ENCODE measurements around the gene MYRFL.

DNA sequence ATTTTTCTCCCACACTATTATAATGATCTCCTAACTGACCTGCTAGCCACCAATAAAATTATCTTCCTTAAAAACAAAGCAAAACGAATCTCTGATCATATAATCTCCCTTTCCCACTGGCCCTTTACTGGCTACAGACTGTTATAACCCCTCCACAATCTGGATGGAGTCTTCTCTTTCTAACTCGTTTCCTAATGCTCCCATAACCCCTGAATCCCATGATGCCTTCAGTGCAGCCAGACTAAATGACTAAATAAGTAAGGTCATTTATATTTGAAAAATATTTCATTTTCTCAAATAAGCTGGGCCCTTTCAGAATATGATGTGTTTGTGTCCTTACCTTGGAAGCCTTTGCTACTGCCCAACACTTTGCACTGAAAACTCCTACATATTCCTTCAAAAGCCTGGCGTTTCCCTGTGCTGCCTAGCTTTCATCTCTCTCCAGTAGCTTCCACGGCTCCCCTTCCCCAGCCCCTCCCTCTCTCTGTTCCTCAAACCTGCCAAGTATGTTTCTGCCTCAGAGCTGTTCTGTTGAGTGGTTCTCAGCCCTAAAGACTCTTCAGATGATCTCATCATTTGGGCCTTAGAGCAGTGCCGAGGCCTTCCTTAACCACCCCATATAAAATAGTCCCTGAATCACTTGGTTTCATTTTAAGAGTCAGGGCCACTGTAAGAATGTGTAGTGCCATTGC lies 91.7 kb downstream of the MYRFL start:
- TF ChIP-seq POLR2AphosphoS5 (IDR thresholded peaks at IDR 0.05; ENCODE audit: insufficient read depth in 1 of 2, low read depth in 1 of 2), result no peak
- TF ChIP-seq, protein P1, sequence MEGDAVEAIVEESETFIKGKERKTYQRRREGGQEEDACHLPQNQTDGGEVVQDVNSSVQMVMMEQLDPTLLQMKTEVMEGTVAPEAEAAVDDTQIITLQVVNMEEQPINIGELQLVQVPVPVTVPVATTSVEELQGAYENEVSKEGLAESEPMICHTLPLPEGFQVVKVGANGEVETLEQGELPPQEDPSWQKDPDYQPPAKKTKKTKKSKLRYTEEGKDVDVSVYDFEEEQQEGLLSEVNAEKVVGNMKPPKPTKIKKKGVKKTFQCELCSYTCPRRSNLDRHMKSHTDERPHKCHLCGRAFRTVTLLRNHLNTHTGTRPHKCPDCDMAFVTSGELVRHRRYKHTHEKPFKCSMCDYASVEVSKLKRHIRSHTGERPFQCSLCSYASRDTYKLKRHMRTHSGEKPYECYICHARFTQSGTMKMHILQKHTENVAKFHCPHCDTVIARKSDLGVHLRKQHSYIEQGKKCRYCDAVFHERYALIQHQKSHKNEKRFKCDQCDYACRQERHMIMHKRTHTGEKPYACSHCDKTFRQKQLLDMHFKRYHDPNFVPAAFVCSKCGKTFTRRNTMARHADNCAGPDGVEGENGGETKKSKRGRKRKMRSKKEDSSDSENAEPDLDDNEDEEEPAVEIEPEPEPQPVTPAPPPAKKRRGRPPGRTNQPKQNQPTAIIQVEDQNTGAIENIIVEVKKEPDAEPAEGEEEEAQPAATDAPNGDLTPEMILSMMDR (IDR thresholded peaks at IDR 0.05), result no peak

Measured in vagina (tissue), 2 donors.